ENCODE results near the gene JMY.

JMY gene

GRCh38 chr5:79263290-79263689 lies 27.4 kb downstream of the JMY start:
- DNase-seq (ENCODE audit: low read depth) = peak; percentile 40
- TF ChIP-seq CTCF (IDR thresholded peaks at IDR 0.05; ENCODE audit: low read depth, low read length, missing control alignments) = no peak
- no peak overlapping the region for H3K4me3 ChIP-seq (ENCODE audit: low read depth, low read length)

GRCh38 chr5:79267180-79267579 lies 31.2 kb downstream of the JMY start:
- TF ChIP-seq CTCF (IDR thresholded peaks at IDR 0.05; ENCODE audit: low read depth, low read length, missing control alignments) = no peak
- H3K4me3 ChIP-seq (ENCODE audit: low read depth, low read length) = no peak overlapping the region
- no peak for DNase-seq (ENCODE audit: low read depth)

GRCh38 chr5:79269733-79270166 lies 33.8 kb downstream of the JMY start:
- DNase-seq (ENCODE audit: low read depth) = no peak
- H3K4me3 ChIP-seq (ENCODE audit: low read depth, low read length) = no peak overlapping the region
- no peak for TF ChIP-seq CTCF (IDR thresholded peaks at IDR 0.05; ENCODE audit: low read depth, low read length, missing control alignments)

GRCh38 chr5:79273341-79273740 lies 37.4 kb downstream of the JMY start:
- TF ChIP-seq CTCF (IDR thresholded peaks at IDR 0.05; ENCODE audit: low read depth, low read length, missing control alignments) = no peak
- H3K4me3 ChIP-seq (ENCODE audit: low read depth, low read length) = no peak overlapping the region
- DNase-seq (ENCODE audit: low read depth) = no peak

- DNase-seq (ENCODE audit: low read depth) = no peak
- H3K4me3 ChIP-seq (ENCODE audit: low read depth, low read length) = no peak overlapping the region
- TF ChIP-seq CTCF (IDR thresholded peaks at IDR 0.05; ENCODE audit: low read depth, low read length, missing control alignments) = no peak
These were observed 48.9 kb downstream of the JMY start for GRCh38 chr5:79284846-79285245.

- no peak for DNase-seq (ENCODE audit: low read depth)
- no peak for TF ChIP-seq CTCF (IDR thresholded peaks at IDR 0.05; ENCODE audit: low read depth, low read length, missing control alignments)
- no peak overlapping the region for H3K4me3 ChIP-seq (ENCODE audit: low read depth, low read length)
These were observed 49.4 kb downstream of the JMY start for GRCh38 chr5:79285285-79285684.

- TF ChIP-seq CTCF (IDR thresholded peaks at IDR 0.05; ENCODE audit: low read depth, low read length, missing control alignments) = no peak
These were observed 49.9 kb downstream of the JMY start for GRCh38 chr5:79285833-79286232.

More at GRCh38 chr5:79285833-79286232, 49.9 kb downstream of the JMY start:
- H3K4me3 ChIP-seq (ENCODE audit: low read depth, low read length) = no peak overlapping the region
- no peak for DNase-seq (ENCODE audit: low read depth)

Data from GM12864 (cell line).